Measurements from ENCODE around the gene WDR45. TPM values are rescaled to one million over a fixed set of nuclear protein-coding genes. Genes with fewer than 3 reads are reported as not detected.

WDR45 gene
- total and polyA plus RNA-seq, 2 of the 4 experiments (the other 2 are of a cell fraction) = 40.7 to 67.4 TPM

DNA sequence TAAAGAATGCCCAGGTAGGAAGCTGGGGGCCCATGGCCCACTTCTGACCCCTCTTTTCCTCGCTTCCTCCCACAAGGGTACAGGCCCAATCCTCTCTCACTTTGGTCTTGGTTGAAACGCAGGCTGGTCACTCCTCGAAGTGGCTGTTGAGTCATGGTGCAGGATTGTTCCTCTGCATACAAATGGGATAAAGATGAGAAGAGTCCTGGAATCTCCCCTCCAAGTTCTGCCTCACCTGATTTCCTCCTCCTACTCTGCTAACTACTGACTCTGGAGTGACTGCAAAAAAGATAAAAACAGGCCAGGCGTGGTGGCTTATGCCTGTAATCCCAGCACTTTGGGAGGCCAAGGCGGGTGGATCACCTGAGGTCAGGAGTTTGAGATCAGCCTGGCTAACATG lies 1.7 kb downstream of the WDR45 start:
- H3K9ac ChIP-seq (ENCODE audit: low read depth, low read length) = no peak overlapping the region
- H2AK5ac ChIP-seq (ENCODE audit: low read depth, low read length) = no peak overlapping the region
- no peak overlapping the region for H3K4me3 ChIP-seq (ENCODE audit: insufficient read depth, low read depth, low read length)
- no peak overlapping the region for H2BK15ac ChIP-seq (ENCODE audit: low read depth, low read length)
- H3K9me1 ChIP-seq (ENCODE audit: insufficient read depth, low read length) = no peaks in the 10 kb centered on the region
- H3K23ac ChIP-seq (ENCODE audit: low read depth, low read length) = no peak overlapping the region
- no peaks in the 10 kb centered on the region for H3K9me3 ChIP-seq (ENCODE audit: control insufficient read depth, insufficient read depth, low read length)
- H4K8ac ChIP-seq (ENCODE audit: low read depth in 2 of 2, low read length in 2 of 2) = no peak overlapping the region
- ChIA-PET POLR2A (ENCODE audit: unreplicated experiment) (no interaction called here), CTCF (no interaction called here)
- no peak overlapping the region for H3K4me2 ChIP-seq (ENCODE audit: low read depth, low read length)
- peaks cover 2% of the 10 kb centered on the region; the same call in 1 of the 2 replicates for H3K4me1 ChIP-seq (ENCODE audit: control insufficient read depth, insufficient read depth, low read length)
- no peak overlapping the region for H3K4ac ChIP-seq (ENCODE audit: low read depth, low read length)
- H3K56ac ChIP-seq (ENCODE audit: extremely low read depth, insufficient read depth, low read length) = no peak overlapping the region
- peaks cover 12% of the 10 kb centered on the region for H3K36me3 ChIP-seq (ENCODE audit: control insufficient read depth, insufficient read depth, low read length)
- no peak overlapping the region for H2AFZ ChIP-seq (replicated peaks; ENCODE audit: low read length, poor library complexity)
- WGBS, 2 experiments (ENCODE audit: extremely low coverage in 2 of 2, insufficient read length in 1 of 2) = 55% methylated on average over 2 of the region's 5 CpGs; no CpG with 5 or more reads in 1 of the 2 experiments
- no peak overlapping the region for H2BK20ac ChIP-seq (ENCODE audit: low read depth, low read length)
- DNase-seq (no peak), ATAC-seq (ENCODE audit: low read depth) (no peak)
- H4K91ac ChIP-seq (ENCODE audit: insufficient read depth, low read depth, low read length) = no peak overlapping the region
- no peaks in the 10 kb centered on the region for H3K27me3 ChIP-seq (ENCODE audit: control insufficient read depth, insufficient read depth, low read length)
- no peak overlapping the region for H3K18ac ChIP-seq (ENCODE audit: low read depth, low read length)
- H2AK9ac ChIP-seq (replicated peaks; ENCODE audit: low read depth, low read length, poor library complexity) = no peak overlapping the region
- H4K20me1 ChIP-seq (ENCODE audit: insufficient read depth, low read length) = no peaks in the 10 kb centered on the region
- no peak overlapping the region for H3K27ac ChIP-seq (ENCODE audit: insufficient read depth, low read length)
- H3K14ac ChIP-seq (replicated peaks; ENCODE audit: low read depth, low read length) = no peak overlapping the region
- H4K5ac ChIP-seq (ENCODE audit: low read depth, low read length) = no peak overlapping the region
- in situ Hi-C loops (cut with MboI; ENCODE audit: low sequenced_read_pairs) = no loop called here
- intact Hi-C loops (cut with micrococcal nuclease) = loop anchor here (10.0 kb wide), 1 partner anchor 87 kb away; the partner anchor contains the start of gene MAGIX
- no TSS peak for BruUV-seq (replicated peaks)
- peaks cover 8 to 21% of the 10 kb centered on the region in 2 experiments for H3K79me1 ChIP-seq (ENCODE audit: low read depth in 1 of 2, low read length in 2 of 2)
- no peak overlapping the region for H2BK120ac ChIP-seq (ENCODE audit: low read depth, low read length)
- no peak overlapping the region for H2BK5ac ChIP-seq (ENCODE audit: low read depth, low read length, poor library complexity, severe bottlenecking)
- TF ChIP-seq RCOR1 (IDR thresholded peaks at IDR 0.05; ENCODE audit: insufficient replicate concordance, low read length) (no peak), CEBPB (IDR thresholded peaks at IDR 0.05; ENCODE audit: low read depth, low read length) (no peak), NFE2L2 (IDR thresholded peaks at IDR 0.05; ENCODE audit: low read depth, low read length) (no peak)
- dilution Hi-C loops (cut with HindIII; ENCODE audit: low sequenced_read_pairs, unreplicated experiment) = no loop called here

Measured in IMR-90 (cell line).